ENCODE results near the gene LRFN3. TPM values are rescaled to one million over a fixed set of nuclear protein-coding genes. Genes with fewer than 3 reads are reported as not detected.

The LRFN3 gene
- total RNA-seq, 1 experiment from 2014 or later = 20.6 TPM

- TF ChIP-seq CTCF (IDR thresholded peaks at IDR 0.05) (no peak), GABPB1 (CRISPR knock-in tag; IDR thresholded peaks at IDR 0.05) (no peak), SP1 (CRISPR knock-in tag; conservative IDR thresholded peaks at IDR 0.05) (no peak), HMGXB4 (CRISPR knock-in tag; IDR thresholded peaks at IDR 0.05) (peak; percentile 55; the same call in 1 of the 2 replicates), CREM (CRISPR knock-in tag; IDR thresholded peaks at IDR 0.05) (no peak), ZNF425 (CRISPR knock-in tag; conservative IDR thresholded peaks at IDR 0.05) (no peak), SOX15 (CRISPR knock-in tag; IDR thresholded peaks at IDR 0.05) (no peak), JAZF1 (CRISPR knock-in tag; IDR thresholded peaks at IDR 0.05) (no peak), ESRRA (CRISPR knock-in tag; IDR thresholded peaks at IDR 0.05; ENCODE audit: borderline replicate concordance) (no peak), MLX (CRISPR knock-in tag; IDR thresholded peaks at IDR 0.05) (no peak), ZBTB21 (CRISPR knock-in tag; IDR thresholded peaks at IDR 0.05; ENCODE audit: borderline replicate concordance) (peak; percentile 73; the same call in 1 of the 2 replicates), MYBL2 (CRISPR knock-in tag; IDR thresholded peaks at IDR 0.05) (no peak), NFATC4 (CRISPR knock-in tag; IDR thresholded peaks at IDR 0.05) (no peak), ZNF263 (CRISPR knock-in tag; IDR thresholded peaks at IDR 0.05; ENCODE audit: low read depth) (no peak)
Measured at GRCh38 chr19:35959040-35959967, 23.1 kb downstream of the LRFN3 start (continued).

- POLR2A ChIA-PET = no interaction called here
- Mint-ChIP-seq H3K36me3 (no peaks in the 10 kb centered on the region; the same call in 1 of the 2 replicates), H3K4me3 (peak overlapping the region; percentile 55), H3K9me3 (peaks cover 6% of the 10 kb centered on the region), H3K27ac (no peak overlapping the region), H3K4me1 (0 out of 2 replicates have a peak, but pooled peaks cover 4% of the 10 kb centered on the region), H3K27me3 (ENCODE audit: low read depth) (peaks cover 58% of the 10 kb centered on the region)
- ATAC-seq (peak; percentile 35), DNase-seq (ENCODE audit: low spot score) (peak; percentile 36)
- CTCF ChIA-PET = interaction anchor here (0.9 to 2.6 kb wide), 4 partner anchors 17 to 49 kb away, joined by 3 to 9 read pairs (median 6); partner anchors contain the start of genes SDHAF1 and SYNE4
- no peak for TF ChIP-seq ZNF263 (CRISPR knock-in tag; IDR thresholded peaks at IDR 0.05; ENCODE audit: low read depth)
- no peak for TF ChIP-seq MAX (CRISPR knock-in tag; IDR thresholded peaks at IDR 0.05)
- no peak for TF ChIP-seq ZNF425 (CRISPR knock-in tag; conservative IDR thresholded peaks at IDR 0.05)
- TF ChIP-seq ZNF671 (CRISPR knock-in tag; IDR thresholded peaks at IDR 0.05) = no peak
- TF ChIP-seq CREM (CRISPR knock-in tag; IDR thresholded peaks at IDR 0.05) = no peak
- no peak for TF ChIP-seq USF2 (CRISPR knock-in tag; IDR thresholded peaks at IDR 0.05)
- TF ChIP-seq ZNF396 (CRISPR knock-in tag; IDR thresholded peaks at IDR 0.05; ENCODE audit: borderline replicate concordance) = no peak
- no peak for TF ChIP-seq HMGA2 (CRISPR knock-in tag; IDR thresholded peaks at IDR 0.05)
- no peak for TF ChIP-seq GRHL2 (CRISPR knock-in tag; IDR thresholded peaks at IDR 0.05; ENCODE audit: insufficient replicate concordance, severe bottlenecking)
- no peak for TF ChIP-seq ZNF232 (CRISPR knock-in tag; IDR thresholded peaks at IDR 0.05)
- TF ChIP-seq ZSCAN18 (CRISPR knock-in tag; IDR thresholded peaks at IDR 0.05) = no peak
- TF ChIP-seq SMAD3 (CRISPR knock-in tag; IDR thresholded peaks at IDR 0.05; ENCODE audit: borderline replicate concordance) = no peak
- TF ChIP-seq IRF2 (CRISPR knock-in tag; IDR thresholded peaks at IDR 0.05; ENCODE audit: borderline replicate concordance, low read depth) = no peak
- TF ChIP-seq ESRRA (CRISPR knock-in tag; IDR thresholded peaks at IDR 0.05; ENCODE audit: borderline replicate concordance) = no peak
Measured at GRCh38 chr19:35959968-35960320, 23.8 kb downstream of the LRFN3 start.

Data from WTC11 (cell line).